Activated CD8-positive, alpha-beta memory T cell treated with anti-CD3 and anti-CD28 coated beads, Interleukin-2, amount 10 ng/mL, durations not matched to agents 7 days and 5 days (primary cell): Measurements from ENCODE around the gene MINK1. TPM values are rescaled to one million over a fixed set of nuclear protein-coding genes. Genes with fewer than 3 reads are reported as not detected.

Experiments
- ATAC-seq: fragments of 150-1000 bp; cut with Tn5 transposase; one replicate; pipeline ENCODE4 v1.10.0; 2021; ENCODE audit warnings: moderate library complexity
- CTCF ChIA-PET: fragments of 350-600 bp; sonication (Branson Sonifier 250); formaldehyde crosslinking; loops from one replicate; lab custom pipeline; 2021; ENCODE audit warnings: antibody characterized with exemption; lab: Charles Lee
- DNase-seq: peaks from one replicate; pipeline ENCODE4 v3.0.0-alpha.2; 2020
- H3K27ac Mint-ChIP-seq: one replicate; pipeline ENCODE4 v1.8.0; 2021; ENCODE audit warnings: mild to moderate bottlenecking, mixed read lengths
- H3K27me3 Mint-ChIP-seq: one replicate; pipeline ENCODE4 v1.8.0; 2021; ENCODE audit warnings: mixed read lengths
- H3K36me3 Mint-ChIP-seq: one replicate; pipeline ENCODE4 v1.8.0; 2021; ENCODE audit warnings: mild to moderate bottlenecking, mixed read lengths
- H3K4me1 Mint-ChIP-seq: one replicate; pipeline ENCODE4 v1.8.0; 2021; ENCODE audit warnings: mixed read lengths
- H3K4me3 Mint-ChIP-seq: one replicate; pipeline ENCODE4 v1.8.0; 2021; ENCODE audit warnings: mild to moderate bottlenecking, moderate library complexity, mixed read lengths
- H3K9me3 Mint-ChIP-seq: one replicate; pipeline ENCODE4 v1.8.0; 2022; ENCODE audit warnings: low read depth, mixed read lengths
- total RNA-seq, 2 experiments: library from RNA; stranded (reverse); gene quantifications; one replicate each; pipeline ENCODE4 v1.2.3, GENCODE V29; 2021

The MINK1 gene
- total RNA-seq, 2 experiments from 2014 or later = 87.4 to 107 TPM

DNA sequence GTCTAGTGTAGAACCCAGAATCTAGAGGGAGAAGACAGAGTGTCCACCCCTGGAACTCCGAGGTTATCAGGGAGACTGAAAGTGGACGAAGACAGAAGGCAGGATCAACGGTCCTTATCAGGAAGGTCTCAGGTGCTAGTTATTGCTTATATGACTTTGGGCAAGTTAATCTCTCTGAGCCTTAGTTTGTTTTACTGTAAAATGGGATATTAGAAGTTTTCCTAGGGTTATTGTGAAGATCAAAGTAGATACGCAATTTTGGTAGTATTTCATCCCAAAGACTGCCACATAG lies 108.1 kb downstream of the MINK1 start:
- CTCF ChIA-PET = interaction anchor here (2.7 kb wide), 2 partner anchors 32 to 38 kb away, joined by 18 to 24 read pairs; partner anchors contain the start of gene CHRNE
- peak overlapping the region; percentile 92 for H3K27ac Mint-ChIP-seq
- H3K4me3 Mint-ChIP-seq = peak overlapping the region; percentile 98
- H3K36me3 Mint-ChIP-seq = peaks cover 75% of the 10 kb centered on the region
- ATAC-seq (no peak), DNase-seq (no peak)
- no peaks in the 10 kb centered on the region for H3K9me3 Mint-ChIP-seq
- no peaks in the 10 kb centered on the region for H3K27me3 Mint-ChIP-seq
- H3K4me1 Mint-ChIP-seq = peaks cover 61% of the 10 kb centered on the region

DNA sequence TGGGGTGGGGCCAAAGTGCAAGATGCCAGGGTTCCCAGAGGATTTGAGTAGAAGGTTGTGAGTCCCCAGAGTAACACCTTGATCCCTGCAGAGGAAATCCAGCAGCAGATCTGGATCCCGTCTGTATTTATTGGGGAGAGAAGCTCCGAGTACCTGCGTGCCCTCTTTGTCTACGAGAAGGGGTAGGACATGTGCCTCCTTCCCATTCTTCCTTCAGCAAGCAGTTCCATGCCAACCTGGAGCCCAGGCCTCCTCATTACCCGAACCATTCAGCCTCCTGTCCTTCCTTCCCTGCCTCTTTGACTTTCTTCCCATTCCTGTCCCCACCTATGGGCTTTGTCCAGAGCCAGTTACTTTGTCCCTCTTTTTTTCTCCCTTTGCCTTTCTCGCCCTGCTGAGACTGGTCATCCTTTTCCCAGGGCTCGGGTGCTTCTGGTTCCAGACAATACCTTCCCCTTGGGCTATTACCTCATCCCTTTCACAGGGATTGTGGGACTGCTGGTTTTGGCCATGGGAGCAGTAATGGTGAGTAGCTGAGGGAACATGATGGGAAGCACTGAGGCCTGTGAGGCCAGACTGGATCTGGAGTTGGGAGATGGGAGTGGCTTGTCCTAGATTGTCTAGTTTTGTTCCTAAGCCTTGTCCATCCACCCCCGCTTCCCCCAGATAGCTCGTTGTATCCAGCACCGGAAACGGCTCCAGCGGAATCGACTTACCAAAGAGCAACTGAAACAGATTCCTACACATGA lies 109.8 kb downstream of the MINK1 start:
- no peaks in the 10 kb centered on the region for H3K27me3 Mint-ChIP-seq
- H3K27ac Mint-ChIP-seq = peak overlapping the region; percentile 92
- CTCF ChIA-PET = no interaction called here
- H3K36me3 Mint-ChIP-seq = peaks cover 77% of the 10 kb centered on the region
- H3K4me3 Mint-ChIP-seq = peak overlapping the region; percentile 98
- DNase-seq (no peak), ATAC-seq (no peak)
- peaks cover 53% of the 10 kb centered on the region for H3K4me1 Mint-ChIP-seq
- H3K9me3 Mint-ChIP-seq = no peaks in the 10 kb centered on the region

DNA sequence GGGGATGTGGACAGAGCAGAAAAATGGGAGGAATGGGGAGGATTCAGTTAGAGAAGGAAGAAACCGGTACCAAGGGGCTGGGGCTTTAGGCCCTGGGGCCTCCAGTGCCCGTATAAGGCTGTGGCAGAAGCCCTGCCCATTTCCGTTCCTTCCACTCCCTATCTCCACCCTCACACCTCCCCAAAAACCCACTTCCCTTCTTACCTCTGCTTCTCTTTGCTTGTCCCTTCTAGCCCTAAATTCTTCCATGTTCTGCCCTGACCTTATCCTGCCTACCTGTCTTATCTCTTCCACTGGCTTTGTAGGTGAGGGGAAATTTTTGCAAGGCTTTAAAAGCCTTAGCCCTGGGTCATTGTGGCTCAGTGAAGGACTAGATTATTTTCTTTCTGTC lies 111.0 kb downstream of the MINK1 start:
- Mint-ChIP-seq H3K36me3 (peaks cover 69% of the 10 kb centered on the region), H3K4me1 (peaks cover 47% of the 10 kb centered on the region), H3K27me3 (no peaks in the 10 kb centered on the region), H3K9me3 (no peaks in the 10 kb centered on the region), H3K27ac (peak overlapping the region; percentile 92), H3K4me3 (peak overlapping the region; percentile 98)
- peak; percentile 20 for ATAC-seq
- DNase-seq = peak; percentile 84
- CTCF ChIA-PET = interaction anchor here (0.8 to 1.3 kb wide), 2 partner anchors 35 to 88 kb away, joined by 3 to 4 read pairs; no protein-coding TSS in a partner anchor

DNA sequence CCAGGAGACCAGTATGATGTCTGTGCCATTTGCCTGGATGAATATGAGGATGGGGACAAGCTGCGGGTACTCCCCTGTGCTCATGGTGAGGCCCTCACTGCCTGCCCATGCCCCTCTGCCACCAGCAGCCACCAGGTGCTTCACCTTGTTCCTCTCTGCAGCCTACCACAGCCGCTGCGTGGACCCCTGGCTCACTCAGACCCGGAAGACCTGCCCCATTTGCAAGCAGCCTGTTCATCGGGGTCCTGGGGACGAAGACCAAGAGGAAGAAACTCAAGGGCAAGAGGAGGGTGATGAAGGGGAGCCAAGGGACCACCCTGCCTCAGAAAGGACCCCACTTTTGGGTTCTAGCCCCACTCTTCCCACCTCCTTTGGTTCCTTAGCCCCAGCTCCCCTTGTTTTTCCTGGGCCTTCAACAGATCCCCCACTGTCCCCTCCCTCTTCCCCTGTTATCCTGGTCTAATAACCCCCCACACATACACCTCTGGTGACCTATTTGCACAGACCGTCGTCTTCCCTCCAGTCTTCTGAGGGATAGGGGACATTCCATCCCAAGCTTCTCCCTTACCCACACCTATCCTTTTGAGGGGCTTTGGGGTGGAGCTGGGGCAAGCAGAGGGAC lies 111.5 kb downstream of the MINK1 start:
- Mint-ChIP-seq H3K36me3 (peaks cover 68% of the 10 kb centered on the region), H3K27ac (peak overlapping the region; percentile 92), H3K4me3 (peak overlapping the region; percentile 98), H3K27me3 (no peaks in the 10 kb centered on the region), H3K4me1 (peaks cover 45% of the 10 kb centered on the region), H3K9me3 (no peaks in the 10 kb centered on the region)
- DNase-seq = peak; percentile 67
- no peak for ATAC-seq
- CTCF ChIA-PET = interaction anchor here (1.3 to 4.4 kb wide), 3 partner anchors 23 to 87 kb away, joined by 4 to 34 read pairs (median 9); partner anchors contain the start of gene SPAG7

DNA sequence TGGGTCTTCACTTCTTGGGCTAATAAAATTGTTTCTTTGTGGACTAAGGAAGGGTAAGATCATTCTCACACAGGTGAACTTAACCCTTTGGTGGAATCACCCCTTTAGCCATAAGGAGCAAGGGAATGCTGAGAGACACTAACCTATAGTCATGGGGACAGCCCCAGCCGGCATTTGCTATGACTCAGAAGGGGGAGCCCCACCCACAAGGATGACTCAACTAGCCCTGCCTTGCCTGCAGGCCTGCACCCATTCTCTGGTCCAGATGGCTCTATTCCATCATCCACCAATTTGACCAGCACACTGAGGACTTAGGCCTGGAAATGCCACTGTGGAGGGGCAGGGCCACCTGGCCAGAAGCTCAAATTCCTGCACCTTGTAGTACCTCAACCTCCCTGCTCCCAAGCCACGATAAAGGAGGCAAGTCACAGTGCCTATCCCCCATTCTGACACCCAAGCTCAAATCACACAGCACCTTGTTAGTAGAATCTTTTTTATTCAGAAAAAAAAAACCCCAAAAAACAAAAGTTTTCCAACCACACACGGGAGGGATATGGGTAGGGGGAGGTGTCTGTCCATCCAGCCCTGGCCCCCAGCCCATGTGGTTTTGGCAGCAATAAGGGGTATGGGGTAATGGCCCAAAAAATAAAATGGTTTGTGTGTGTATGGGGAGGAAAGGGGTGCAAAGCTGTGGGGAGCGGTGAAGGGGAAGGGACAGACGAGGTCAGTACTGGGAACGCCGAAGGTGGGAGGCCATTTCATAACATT lies 112.2 kb downstream of the MINK1 start:
- ATAC-seq = peak; percentile 40
- CTCF ChIA-PET = interaction anchor here (1.2 to 4.4 kb wide), 4 partner anchors 22 to 86 kb away, joined by 4 to 34 read pairs (median 7); partner anchors contain the start of gene SPAG7
- peak; percentile 94 for DNase-seq
- Mint-ChIP-seq H3K27ac (peak overlapping the region; percentile 92), H3K36me3 (peaks cover 64% of the 10 kb centered on the region), H3K9me3 (no peaks in the 10 kb centered on the region), H3K4me1 (peaks cover 47% of the 10 kb centered on the region), H3K27me3 (no peaks in the 10 kb centered on the region), H3K4me3 (peak overlapping the region; percentile 98)

DNA sequence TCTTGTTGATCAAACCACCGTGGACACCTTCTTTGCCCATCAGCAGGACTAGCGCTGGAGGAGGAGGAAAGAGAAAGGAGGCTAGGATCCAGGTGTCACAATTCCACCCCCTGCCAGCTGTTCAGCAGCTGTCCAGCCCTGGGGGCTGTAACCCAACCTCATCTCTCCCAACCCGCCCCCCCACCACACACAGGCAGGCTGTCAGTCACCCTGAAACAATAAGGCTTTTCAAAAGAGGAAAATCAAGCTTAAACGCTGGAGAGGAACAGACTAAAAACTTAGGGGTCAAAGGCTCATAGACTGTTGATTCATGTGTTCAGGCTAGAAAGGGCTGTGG lies 112.8 kb downstream of the MINK1 start:
- ATAC-seq (no peak), DNase-seq (no peak)
- Mint-ChIP-seq H3K36me3 (peaks cover 62% of the 10 kb centered on the region), H3K27me3 (no peaks in the 10 kb centered on the region), H3K4me1 (peaks cover 52% of the 10 kb centered on the region), H3K27ac (peak overlapping the region; percentile 92), H3K4me3 (peak overlapping the region; percentile 98), H3K9me3 (no peaks in the 10 kb centered on the region)
- CTCF ChIA-PET = interaction anchor here (0.7 to 4.4 kb wide), 4 partner anchors 21 to 802 kb away, joined by 3 to 34 read pairs (median 7); partner anchors contain the start of gene SPAG7

DNA sequence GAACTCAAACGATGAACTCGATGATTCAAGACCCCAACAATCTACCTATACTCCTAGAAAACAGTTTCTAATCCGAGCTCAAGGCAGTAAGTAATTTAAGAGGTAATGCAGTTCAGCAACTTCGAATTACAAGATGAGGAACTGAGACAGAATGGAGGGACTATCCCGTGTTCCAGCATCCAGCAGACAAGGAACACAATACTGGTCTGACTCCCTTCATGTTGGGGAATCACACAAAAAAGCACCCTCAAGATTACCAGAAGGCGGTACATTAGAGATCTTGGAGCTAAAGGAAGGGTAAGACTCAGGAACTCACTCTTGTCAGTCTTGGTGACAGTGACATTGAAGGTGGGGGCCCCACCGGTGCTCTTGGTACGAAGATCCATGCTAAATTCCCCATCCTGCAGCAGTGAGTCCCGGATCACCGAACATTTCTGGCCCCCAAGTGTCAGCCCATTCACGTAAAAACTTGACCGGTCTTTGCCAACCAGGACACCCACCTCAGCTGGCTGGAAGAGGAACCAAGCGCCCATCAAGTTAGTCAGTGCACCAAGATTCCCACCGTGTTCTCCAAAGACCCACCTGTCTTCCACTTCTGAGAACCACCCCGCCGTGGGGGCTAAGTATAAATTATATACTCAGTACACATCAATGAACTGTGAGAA lies 113.3 kb downstream of the MINK1 start:
- H3K27me3 Mint-ChIP-seq = no peaks in the 10 kb centered on the region
- H3K36me3 Mint-ChIP-seq = peaks cover 57% of the 10 kb centered on the region
- CTCF ChIA-PET = interaction anchor here (0.7 to 4.4 kb wide), 5 partner anchors 21 to 802 kb away, joined by 3 to 34 read pairs (median 5); partner anchors contain the start of gene SPAG7
- H3K4me1 Mint-ChIP-seq = peaks cover 58% of the 10 kb centered on the region
- H3K9me3 Mint-ChIP-seq = no peaks in the 10 kb centered on the region
- peak overlapping the region; percentile 92 for H3K27ac Mint-ChIP-seq
- ATAC-seq (no peak), DNase-seq (no peak)
- H3K4me3 Mint-ChIP-seq = peak overlapping the region; percentile 98

DNA sequence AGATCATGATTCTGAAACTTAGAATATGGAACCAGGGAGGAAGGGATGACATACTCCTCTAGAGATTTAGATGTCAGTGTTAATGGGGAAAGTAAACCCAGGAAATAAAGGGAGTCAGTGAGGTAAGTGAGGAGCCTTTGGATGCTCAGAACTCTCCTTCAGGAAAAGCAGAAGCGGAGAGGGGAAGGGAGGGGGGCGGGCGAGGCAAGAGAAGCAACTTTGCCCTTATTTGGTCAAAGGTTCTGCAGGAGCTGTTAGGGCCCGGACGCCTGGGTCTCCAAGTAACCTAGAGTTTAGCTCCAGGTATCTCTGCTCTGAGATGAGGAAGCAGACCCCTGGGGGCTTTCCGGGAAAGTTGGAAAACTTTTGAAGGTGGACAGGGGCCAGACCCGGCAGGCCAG lies 113.9 kb downstream of the MINK1 start:
- peak overlapping the region; percentile 98 for H3K4me3 Mint-ChIP-seq
- peaks cover 55% of the 10 kb centered on the region for H3K4me1 Mint-ChIP-seq
- ATAC-seq (no peak), DNase-seq (no peak)
- CTCF ChIA-PET = interaction anchor here (1.6 to 4.4 kb wide), 3 partner anchors 20 to 72 kb away, joined by 4 to 34 read pairs (median 9); partner anchors contain the start of gene SPAG7
- no peaks in the 10 kb centered on the region for H3K9me3 Mint-ChIP-seq
- H3K36me3 Mint-ChIP-seq = peaks cover 51% of the 10 kb centered on the region
- peak overlapping the region; percentile 92 for H3K27ac Mint-ChIP-seq
- H3K27me3 Mint-ChIP-seq = no peaks in the 10 kb centered on the region

Other genes starting within 250 kb of the MINK1 start
- gene SMTNL2, start 248.8 kb upstream of the MINK1 start, total RNA-seq = not detected
- not detected for gene ALOX15, start 191.7 kb upstream of the MINK1 start, total RNA-seq
- gene PELP1, start 129.2 kb upstream of the MINK1 start, total RNA-seq = 10 to 100 TPM; 88.5 to 96.9 TPM
- gene ARRB2, start 122.7 kb upstream of the MINK1 start, total RNA-seq = 100 to 1,000 TPM; 348 to 365 TPM
- gene MED11, start 101.9 kb upstream of the MINK1 start, total RNA-seq = 10 to 100 TPM; 23.6 to 26.1 TPM
- under 1 TPM in 1 of 2 experiments, not detected in 1; 0.12 TPM for gene ZMYND15, start 93.5 kb upstream of the MINK1 start, total RNA-seq
- gene CXCL16, start 93.4 kb upstream of the MINK1 start, total RNA-seq = under 1 TPM; 0.70 to 0.96 TPM
- gene TM4SF5, start 61.5 kb upstream of the MINK1 start, total RNA-seq = not detected
- gene VMO1, start 47.0 kb upstream of the MINK1 start, total RNA-seq = under 1 TPM; 0.37 to 0.50 TPM
- gene GLTPD2, start 44.4 kb upstream of the MINK1 start, total RNA-seq = not detected
- gene PSMB6, start 37.2 kb upstream of the MINK1 start, total RNA-seq = 100 to 1,000 TPM; 119 to 157 TPM
- gene PLD2, start 26.2 kb upstream of the MINK1 start, total RNA-seq = 10 to 100 TPM; 11.7 to 14.5 TPM
- 1 to 10 TPM in 1 of 2 experiments, under 1 TPM in 1; 0.98 to 1.2 TPM for gene C17orf107, start 66.2 kb downstream of the MINK1 start, total RNA-seq
- gene CHRNE, start 69.8 kb downstream of the MINK1 start, total RNA-seq = under 1 TPM; 0.40 to 0.41 TPM
- not detected for gene GP1BA, start 98.9 kb downstream of the MINK1 start, total RNA-seq
- 10 to 100 TPM; 82.3 to 84.6 TPM for gene SLC25A11, start 106.7 kb downstream of the MINK1 start, total RNA-seq
- 100 to 1,000 TPM; 226 to 273 TPM for gene RNF167, start 106.9 kb downstream of the MINK1 start, total RNA-seq
- gene PFN1, start 115.2 kb downstream of the MINK1 start, total RNA-seq = 1,000 to 10,000 TPM; 2,029 to 2,329 TPM
- gene ENO3, start 117.8 kb downstream of the MINK1 start, total RNA-seq = 10 to 100 TPM; 27.7 to 30.8 TPM
- gene SPAG7, start 134.5 kb downstream of the MINK1 start, total RNA-seq = 10 to 100 TPM; 60.5 to 70.1 TPM
- gene CAMTA2, start 154.3 kb downstream of the MINK1 start, total RNA-seq = 10 to 100 TPM; 60.6 to 72.5 TPM
- under 1 TPM; 0.20 to 0.23 TPM for gene INCA1, start 164.2 kb downstream of the MINK1 start, total RNA-seq
- 10 to 100 TPM; 39.8 to 51.0 TPM for gene KIF1C, start 164.6 kb downstream of the MINK1 start, total RNA-seq
- 1 to 10 TPM in 1 of 2 experiments, under 1 TPM in 1; 0.84 to 2.2 TPM for gene SLC52A1, start 202.1 kb downstream of the MINK1 start, total RNA-seq
- gene ZFP3, start 245.1 kb downstream of the MINK1 start, total RNA-seq = 1 to 10 TPM; 1.9 to 2.9 TPM